Endothelial cell of umbilical vein (primary cell): Measurements from ENCODE around the gene CCDC14. TPM values are rescaled to one million over a fixed set of nuclear protein-coding genes. Genes with fewer than 3 reads are reported as not detected.

Experiments
- BruUV-seq: library from RNA; stranded (reverse); fragments of 400-500 nt; replicated peaks from 2 replicates; lab custom pipeline; 2021; lab: Mats Ljungman, UMichigan
- CTCF ChIA-PET: fragments of 300-600, 350-600 bp; sonication (Branson Sonifier 250); formaldehyde crosslinking; loops from one replicate; lab custom pipeline; 2021; ENCODE audit warnings: antibody characterized with exemption, inconsistent platforms; lab: Charles Lee
- POLR2A ChIA-PET: fragments of 300-600, 350-600 bp; sonication (Branson Sonifier 250); formaldehyde crosslinking; loops from one replicate; lab custom pipeline; 2021; ENCODE audit warnings: antibody characterized with exemption, inconsistent platforms; lab: Charles Lee
- DNase-seq: peaks from one replicate; pipeline ENCODE4 v3.0.0-alpha.2; 2011; ENCODE audit warnings: low read depth, low spot score
- FAIRE-seq: peaks from 2 replicates; lab custom pipeline; 2011; peaks lifted over from hg19 to GRCh38; lab: Jason Lieb, UNC
- H2AFZ ChIP-seq: 2 replicates; pipeline ENCODE4 v1.6.0; 2012; ENCODE audit warnings: low read depth, low read length, control low read depth, inconsistent platforms
- H3K27ac ChIP-seq: 2 replicates; pipeline ENCODE4 v1.5.1; 2011; ENCODE audit warnings: low read depth, mild to moderate bottlenecking, control low read depth, low read length, moderate library complexity; ENCODE audit not compliant: insufficient read depth
- H3K27me3 ChIP-seq, 2 experiments: 2 replicates each; pipeline versions ENCODE4 v1.6.0 to v1.6.1; 2011; ENCODE audit warnings: low read length in 2 of 2, mixed read lengths in 1 of 2; ENCODE audit not compliant: control insufficient read depth in 2 of 2, insufficient read depth in 2 of 2
- H3K36me3 ChIP-seq, 2 experiments: 2 replicates in 1 of 2; 3 replicates in 1 of 2; pipeline ENCODE4 v1.5.1; 2011; ENCODE audit warnings: low read length in 2 of 2, mild to moderate bottlenecking in 1 of 2, moderate library complexity in 1 of 2; ENCODE audit not compliant: control insufficient read depth in 2 of 2, insufficient read depth in 2 of 2; ENCODE audit errors: extremely low read depth in 1 of 2
- H3K4me1 ChIP-seq: 3 replicates; pipeline ENCODE4 v1.5.1; 2011; ENCODE audit warnings: mild to moderate bottlenecking, low read length; ENCODE audit not compliant: control insufficient read depth, insufficient read depth; ENCODE audit errors: extremely low read depth
- H3K4me2 ChIP-seq: 2 replicates; pipeline ENCODE4 v1.6.1; 2011; ENCODE audit warnings: low read length, control low read depth, mixed read lengths; ENCODE audit not compliant: insufficient read depth
- H3K4me3 ChIP-seq, 3 experiments: fragments of 200-600 bp in 1 of 3; sonication (generic), shearing (Covaris generic) in 1 of 3; replicated peaks in 1 of 3; 2 replicates each; pipeline ENCODE4 v1.5.1; 2011 to 2016; ENCODE audit warnings: control low read depth in 3 of 3, low read length in 3 of 3, mild to moderate bottlenecking in 2 of 3, inconsistent platforms in 1 of 3, low read depth in 1 of 3, moderate library complexity in 1 of 3; ENCODE audit not compliant: insufficient read depth in 1 of 3
- H3K79me2 ChIP-seq: 2 replicates; pipeline ENCODE4 v1.6.0; 2012; ENCODE audit warnings: low read length, inconsistent platforms; ENCODE audit not compliant: control insufficient read depth, insufficient read depth
- H3K9ac ChIP-seq: replicated peaks from 2 replicates; pipeline ENCODE3; 2011; ENCODE audit warnings: low read length, control low read depth; ENCODE audit not compliant: insufficient read depth; ENCODE audit errors: extremely low read depth
- H3K9me1 ChIP-seq: replicated peaks from 3 replicates; pipeline ENCODE4 v1.6.0; 2011; ENCODE audit warnings: mild to moderate bottlenecking, low read length; ENCODE audit not compliant: control insufficient read depth, insufficient read depth; ENCODE audit errors: extremely low read depth
- H3K9me3 ChIP-seq: replicated peaks from 2 replicates; pipeline ENCODE4 v1.5.1; 2012; ENCODE audit warnings: low read length, inconsistent platforms; ENCODE audit not compliant: control insufficient read depth, insufficient read depth
- H4K20me1 ChIP-seq: replicated peaks from 2 replicates; pipeline ENCODE3; 2011; ENCODE audit warnings: mild to moderate bottlenecking, low read length; ENCODE audit not compliant: control insufficient read depth, insufficient read depth; ENCODE audit errors: extremely low read depth
- EZH2 ChIP-seq: IDR thresholded peaks from 2 replicates; pipeline ENCODE4 v1.6.1; 2012; ENCODE audit warnings: borderline replicate concordance, low read depth, mild to moderate bottlenecking, moderate library complexity, low read length, inconsistent platforms; ENCODE audit not compliant: severe bottlenecking
- FOS ChIP-seq: IDR thresholded peaks from 2 replicates; pipeline ENCODE4 v1.6.1; 2011; ENCODE audit warnings: mild to moderate bottlenecking, low read length, moderate library complexity, borderline replicate concordance; ENCODE audit not compliant: insufficient read depth
- GATA2 ChIP-seq: IDR thresholded peaks from 2 replicates; pipeline ENCODE4 v1.7.0; 2011; ENCODE audit warnings: low read depth, mild to moderate bottlenecking, moderate library complexity, mixed read lengths, low read length; ENCODE audit not compliant: insufficient read length, insufficient read depth
- JUN ChIP-seq: IDR thresholded peaks from 2 replicates; pipeline ENCODE4 v1.6.1; 2011; ENCODE audit warnings: borderline replicate concordance, low read depth; ENCODE audit not compliant: insufficient read length, insufficient read depth
- MYC ChIP-seq: IDR thresholded peaks from one replicate; pipeline ENCODE4 v1.6.1; 2011; ENCODE audit warnings: mild to moderate bottlenecking, low read depth, low read length
- POLR2A ChIP-seq: IDR thresholded peaks from 2 replicates; pipeline ENCODE4 v1.6.1; 2012; ENCODE audit warnings: low read depth, mild to moderate bottlenecking, control low read depth, low read length
- POLR2AphosphoS5 ChIP-seq: IDR thresholded peaks from 2 replicates; pipeline ENCODE4 v1.6.1; 2012; ENCODE audit warnings: low read depth, mild to moderate bottlenecking, control low read depth, low read length, moderate library complexity; ENCODE audit not compliant: insufficient read depth
- dilution Hi-C: fragments of 300-500 bp; cut with MboI; formaldehyde crosslinking; loops from one replicate; pipeline ENCODE4 v1.15.0; 2019; ENCODE audit warnings: low sequenced_read_pairs; ENCODE audit not compliant: extremely low pct_ligation_motif_present
- intact Hi-C: fragments of 100-400 bp; cut with micrococcal nuclease; formaldehyde crosslinking; loops from one replicate; pipeline ENCODE4 v1.10.0; 2022
- polyA plus RNA-seq, 4 experiments: library from polyadenylated mRNA; depleted of rRNA in 3 of 4; stranded (reverse) in 3 of 4; unstranded in 1 of 4; fragments of >200 nt; gene quantifications; 2 replicates each; pipeline versions ENCODE4 v1.2.1 to v1.2.3, GENCODE V29; 2011 to 2012; ENCODE audit warnings: missing spikeins in 1 of 4
- total RNA-seq: library from RNA; stranded (reverse); gene quantifications from 2 replicates; pipeline ENCODE4 v1.2.3, GENCODE V29; 2021
- TF ChIP-seq, protein P1 (sequence below): IDR thresholded peaks from 2 replicates; pipeline ENCODE4 v1.6.1; 2011; ENCODE audit not compliant: insufficient read depth, insufficient read length
- TF ChIP-seq, protein P2 (sequence below), 2 donors: IDR thresholded peaks; 1 replicate in 1 of 2; 2 replicates in 1 of 2; pipeline ENCODE4 v1.5.1; 2011; ENCODE audit warnings: low read length in 2 of 2, mild to moderate bottlenecking in 2 of 2, moderate library complexity in 2 of 2, control low read depth in 1 of 2, inconsistent platforms in 1 of 2, low read depth in 1 of 2; ENCODE audit not compliant: insufficient read depth in 1 of 2; ENCODE audit errors: extremely low read depth in 1 of 2

CCDC14 gene
- total and polyA plus RNA-seq, 2 donors (not counting 3 experiments of a cell fraction or from before 2014, with no cell fraction given) = 47.5 to 55.3 TPM

DNA sequence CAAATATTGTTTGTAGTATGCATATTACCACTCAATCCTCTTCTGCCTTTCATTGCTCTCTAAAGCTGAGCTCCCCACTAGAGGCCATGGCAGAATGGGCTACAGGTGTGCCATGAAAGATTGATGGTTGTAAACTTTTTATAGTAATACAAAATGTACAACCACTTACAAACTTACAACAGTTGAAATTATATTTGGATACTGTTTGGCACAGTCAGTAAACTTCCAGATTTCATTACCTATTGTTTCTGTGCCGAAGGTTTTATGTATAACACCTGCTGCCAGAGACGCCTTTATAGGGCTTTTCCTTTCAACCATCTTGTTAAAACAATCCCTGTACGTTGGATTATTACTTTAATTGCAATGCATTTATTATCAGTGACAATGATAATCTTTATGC, 23.9 kb upstream of the CCDC14 start:
- Histone ChIP-seq H2AFZ (no peak overlapping the region), H4K20me1 (no peaks in the 10 kb centered on the region), H3K4me2 (no peak overlapping the region), H3K9me3 (no peaks in the 10 kb centered on the region), H3K4me1 (no peaks in the 10 kb centered on the region), H3K36me3 (no peaks in the 10 kb centered on the region), H3K79me2 (no peaks in the 10 kb centered on the region), H3K27me3 (peaks cover 41 to 81% of the 10 kb centered on the region in 2 experiments), H3K27ac (no peak overlapping the region), H3K9ac (no peak overlapping the region), H3K4me3 (no peak overlapping the region), H3K9me1 (no peaks in the 10 kb centered on the region)
- ChIA-PET POLR2A (no interaction called here), CTCF (no interaction called here)
- no peak for DNase-seq
- FAIRE-seq = no peak
- intact Hi-C loops (no loop called here), dilution Hi-C loops (no loop called here)
- no TSS peak for BruUV-seq
- TF ChIP-seq, protein P1, sequence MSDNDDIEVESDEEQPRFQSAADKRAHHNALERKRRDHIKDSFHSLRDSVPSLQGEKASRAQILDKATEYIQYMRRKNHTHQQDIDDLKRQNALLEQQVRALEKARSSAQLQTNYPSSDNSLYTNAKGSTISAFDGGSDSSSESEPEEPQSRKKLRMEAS = no peak
- no peak for TF ChIP-seq JUN
- TF ChIP-seq POLR2AphosphoS5 = no peak
- no peak for TF ChIP-seq MYC

DNA sequence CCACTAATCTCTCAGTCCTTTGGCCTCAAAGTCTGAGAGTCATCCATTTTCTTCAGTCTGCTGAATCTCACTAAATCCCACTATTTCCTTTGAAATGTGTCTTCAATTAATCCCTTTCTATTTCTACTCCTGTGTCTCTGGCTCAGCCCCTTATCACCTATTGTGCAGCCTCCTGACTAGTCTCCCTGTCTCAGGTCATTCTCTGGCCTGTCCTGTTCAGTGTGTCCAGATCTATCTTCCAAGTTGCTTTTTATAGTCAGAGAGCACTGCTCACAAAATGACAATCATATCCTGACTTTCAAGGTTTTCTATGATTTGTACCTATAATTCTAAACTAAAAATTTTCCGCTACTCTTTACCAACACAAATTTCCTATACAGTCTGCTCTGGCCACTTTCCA, 23.3 kb upstream of the CCDC14 start:
- intact Hi-C loops = no loop called here
- POLR2A ChIA-PET = no interaction called here

More for the DNA sequence above, 23.3 kb upstream of the CCDC14 start:
- CTCF ChIA-PET = no interaction called here
- DNase-seq (no peak), FAIRE-seq (no peak)
- Histone ChIP-seq H2AFZ (no peak overlapping the region), H3K27ac (no peak overlapping the region), H3K4me3 (no peak overlapping the region), H3K9me1 (no peaks in the 10 kb centered on the region), H3K36me3 (no peaks in the 10 kb centered on the region), H3K4me2 (no peak overlapping the region), H3K27me3 (peaks cover 38 to 75% of the 10 kb centered on the region in 2 experiments), H4K20me1 (no peaks in the 10 kb centered on the region), H3K9me3 (no peaks in the 10 kb centered on the region), H3K79me2 (no peaks in the 10 kb centered on the region), H3K4me1 (no peaks in the 10 kb centered on the region), H3K9ac (no peak overlapping the region)
- BruUV-seq = no TSS peak
- TF ChIP-seq POLR2AphosphoS5 (no peak), MYC (no peak), EZH2 (no peak), GATA2 (no peak), FOS (no peak), POLR2A (no peak), JUN (no peak)
- TF ChIP-seq, protein P2, sequence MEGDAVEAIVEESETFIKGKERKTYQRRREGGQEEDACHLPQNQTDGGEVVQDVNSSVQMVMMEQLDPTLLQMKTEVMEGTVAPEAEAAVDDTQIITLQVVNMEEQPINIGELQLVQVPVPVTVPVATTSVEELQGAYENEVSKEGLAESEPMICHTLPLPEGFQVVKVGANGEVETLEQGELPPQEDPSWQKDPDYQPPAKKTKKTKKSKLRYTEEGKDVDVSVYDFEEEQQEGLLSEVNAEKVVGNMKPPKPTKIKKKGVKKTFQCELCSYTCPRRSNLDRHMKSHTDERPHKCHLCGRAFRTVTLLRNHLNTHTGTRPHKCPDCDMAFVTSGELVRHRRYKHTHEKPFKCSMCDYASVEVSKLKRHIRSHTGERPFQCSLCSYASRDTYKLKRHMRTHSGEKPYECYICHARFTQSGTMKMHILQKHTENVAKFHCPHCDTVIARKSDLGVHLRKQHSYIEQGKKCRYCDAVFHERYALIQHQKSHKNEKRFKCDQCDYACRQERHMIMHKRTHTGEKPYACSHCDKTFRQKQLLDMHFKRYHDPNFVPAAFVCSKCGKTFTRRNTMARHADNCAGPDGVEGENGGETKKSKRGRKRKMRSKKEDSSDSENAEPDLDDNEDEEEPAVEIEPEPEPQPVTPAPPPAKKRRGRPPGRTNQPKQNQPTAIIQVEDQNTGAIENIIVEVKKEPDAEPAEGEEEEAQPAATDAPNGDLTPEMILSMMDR (IDR thresholded peaks at IDR 0.05; ENCODE audit: extremely low read depth in 1 of 2, insufficient read depth in 1 of 2, low read depth in 1 of 2, low read length in 2 of 2) = no peak
- TF ChIP-seq, protein P1 = no peak
- dilution Hi-C loops = no loop called here
